Measurements from ENCODE around the gene CXCR4.
"Not testable (repeated sequence)": the region's sequence is repeated elsewhere in the genome, so short reads cannot be mapped to it uniquely, and the experiment has no call there.

CXCR4 gene

DNA sequence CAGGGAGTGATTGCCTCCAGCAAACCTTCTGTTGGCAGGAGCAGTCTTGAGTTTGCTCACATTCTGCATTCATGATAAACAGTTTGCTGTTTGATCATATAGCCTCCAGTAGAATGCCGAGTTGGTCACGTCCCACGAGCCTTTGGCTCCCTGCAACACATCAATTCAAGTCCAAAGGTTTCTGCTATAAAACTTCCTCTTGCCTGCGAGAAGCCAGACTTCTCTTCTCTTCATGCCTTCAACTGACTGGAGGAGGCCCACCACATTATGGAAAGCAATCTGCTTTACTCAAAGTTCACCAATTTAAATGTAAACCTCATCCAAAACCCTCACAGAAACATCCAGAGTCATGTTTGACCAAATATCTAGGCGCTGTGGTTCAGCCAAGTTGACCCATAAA lies 40.8 kb downstream of the CXCR4 start:
- in situ Hi-C loops (cut with MboI; ENCODE audit: low sequenced_read_pairs): no loop called here

GRCh38 chr2:136075476-136075875 lies 42.5 kb downstream of the CXCR4 start:
- in situ Hi-C loops (cut with MboI; ENCODE audit: low sequenced_read_pairs): no loop called here

DNA sequence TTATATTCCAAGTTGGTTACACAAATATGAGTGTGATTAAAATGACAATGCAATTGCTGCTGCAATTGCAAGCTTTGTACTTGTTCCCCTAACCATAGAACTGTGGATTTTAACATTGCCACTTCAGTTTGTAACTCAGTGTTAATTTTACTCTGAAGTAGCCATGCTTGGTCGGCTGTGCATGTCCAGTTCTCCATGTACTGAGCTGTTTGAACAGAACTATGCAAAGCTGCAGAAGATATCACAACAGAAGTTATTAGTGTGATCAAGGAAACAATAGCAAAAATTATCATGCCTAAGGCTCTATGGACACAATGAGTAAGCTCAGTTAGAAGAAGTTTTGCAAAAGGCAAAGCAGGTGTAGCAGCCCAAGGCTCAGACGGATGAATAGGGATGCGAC lies 45.3 kb downstream of the CXCR4 start:
- in situ Hi-C loops (cut with MboI; ENCODE audit: low sequenced_read_pairs): no loop called here

DNA sequence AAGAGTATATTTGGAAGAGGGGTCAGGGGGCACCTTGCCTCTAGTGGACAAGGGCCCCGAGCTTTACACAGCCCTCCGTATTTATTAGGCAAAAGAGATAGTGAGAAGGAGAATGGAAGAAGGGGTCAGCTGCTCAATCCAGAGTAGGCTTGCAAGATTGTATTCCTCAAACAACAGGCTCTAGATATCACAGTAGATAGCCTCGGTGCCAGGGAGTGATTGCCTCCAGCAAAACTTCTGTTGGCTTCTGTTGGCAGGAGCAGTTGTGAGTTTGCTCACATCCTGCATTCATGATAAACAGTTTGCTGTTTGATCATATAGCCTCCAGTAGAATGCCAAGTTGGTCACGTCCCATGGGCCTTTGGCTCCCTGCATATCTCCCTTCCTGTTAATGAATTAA lies 46.1 kb downstream of the CXCR4 start:
- in situ Hi-C loops (cut with MboI; ENCODE audit: low sequenced_read_pairs): not testable (repeated sequence)

- in situ Hi-C loops (cut with MboI; ENCODE audit: low sequenced_read_pairs): no loop called here
Measured at GRCh38 chr2:136070913-136071312, 47.0 kb downstream of the CXCR4 start.

- in situ Hi-C loops (cut with MboI; ENCODE audit: low sequenced_read_pairs): no loop called here
Measured at GRCh38 chr2:136069773-136070172, 48.2 kb downstream of the CXCR4 start.

- in situ Hi-C loops (cut with MboI; ENCODE audit: low sequenced_read_pairs): no loop called here
Measured at GRCh38 chr2:136068581-136069227, 49.2 kb downstream of the CXCR4 start.

DNA sequence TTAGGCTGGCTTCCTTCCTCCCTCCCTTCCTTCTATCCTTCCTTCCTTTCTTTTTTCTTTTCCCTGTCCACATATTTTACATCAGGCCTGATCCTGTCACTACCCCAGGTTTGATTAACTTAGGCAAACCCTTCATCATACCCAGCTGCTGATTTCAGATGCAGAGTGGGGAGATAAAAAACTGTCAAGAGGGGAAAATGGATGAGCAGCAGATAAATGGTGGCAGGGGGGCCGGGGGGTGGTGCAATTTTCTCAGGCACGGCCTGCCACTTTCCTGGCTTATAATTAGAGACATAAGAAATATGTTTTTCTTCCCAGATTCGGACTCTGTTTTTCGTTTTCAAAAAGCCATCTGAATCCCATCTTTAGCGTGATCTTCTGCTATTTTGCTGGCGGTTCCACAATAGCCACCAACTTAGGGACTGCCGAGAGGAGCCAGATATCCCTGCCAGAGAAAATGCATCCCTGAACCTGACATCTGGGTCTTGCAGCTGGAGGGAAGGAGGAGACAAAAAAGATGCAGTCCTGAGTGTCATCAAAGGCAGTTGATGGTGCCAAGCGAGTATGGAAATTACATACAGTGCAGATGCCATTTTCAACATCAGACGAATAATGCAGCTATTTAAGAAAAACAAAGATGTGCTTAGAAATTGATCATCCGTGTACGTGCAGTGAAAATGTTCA lies 49.9 kb downstream of the CXCR4 start:
- in situ Hi-C loops (cut with MboI; ENCODE audit: low sequenced_read_pairs): no loop called here

- in situ Hi-C loops (cut with MboI; ENCODE audit: low sequenced_read_pairs): no loop called here
Measured at GRCh38 chr2:136067459-136067858, 50.5 kb downstream of the CXCR4 start.

- in situ Hi-C loops (cut with MboI; ENCODE audit: low sequenced_read_pairs): no loop called here
Measured at GRCh38 chr2:136065907-136066306, 52.0 kb downstream of the CXCR4 start.

DNA sequence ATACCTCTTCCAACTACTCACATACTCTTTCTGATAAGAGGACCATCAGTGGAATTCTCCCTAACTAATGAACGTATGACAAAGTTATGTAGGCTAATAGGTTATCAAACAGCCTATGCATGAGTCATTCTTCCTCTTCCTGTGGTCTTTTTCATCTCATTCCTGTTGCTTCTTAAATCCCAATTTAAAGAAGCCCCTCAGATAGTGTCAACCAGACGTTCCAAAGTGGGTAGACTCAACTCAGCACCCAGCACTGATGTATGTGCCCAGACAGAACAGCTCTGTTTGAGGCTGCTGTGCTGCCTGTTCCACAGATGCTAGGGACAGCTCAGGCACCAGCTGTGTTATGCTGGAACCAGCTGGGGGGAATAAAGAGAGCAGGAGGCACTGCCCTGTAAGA lies 52.6 kb downstream of the CXCR4 start:
- in situ Hi-C loops (cut with MboI; ENCODE audit: low sequenced_read_pairs): no loop called here

Data from hTERT RPE-1 (cell line).